Measurements from ENCODE around the gene DLGAP1.

The DLGAP1 gene

DNA sequence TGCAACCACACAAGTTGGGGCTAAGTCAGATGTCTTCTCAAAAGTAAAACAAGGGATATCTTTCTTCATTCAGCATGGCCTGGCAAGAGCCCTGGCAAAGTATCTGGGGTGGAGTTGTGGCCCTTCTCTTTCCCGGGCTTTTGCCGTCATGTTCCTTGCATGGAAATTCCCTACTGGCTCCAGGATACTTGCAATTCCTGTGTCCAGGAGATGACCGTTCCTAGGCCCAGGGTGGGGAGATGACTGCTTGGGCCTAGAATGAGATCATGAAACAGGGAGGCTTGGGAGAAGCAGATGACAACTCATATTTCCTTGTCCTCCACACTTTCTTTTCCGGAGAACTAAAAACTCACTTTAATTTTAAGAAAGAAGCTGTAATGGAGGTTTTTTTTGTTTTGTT lies 944.2 kb downstream of the DLGAP1 start:
- DNase-seq (ENCODE audit: extremely low read depth, insufficient read length): no peak
- Histone ChIP-seq H3K4me3 (replicated peaks; ENCODE audit: low read depth, low read length) (no peak overlapping the region), H3K27me3 (replicated peaks; ENCODE audit: control insufficient read depth, insufficient read depth, low read length) (no peaks in the 10 kb centered on the region), H3K36me3 (ENCODE audit: control insufficient read depth, insufficient read depth, low read length) (no peaks in the 10 kb centered on the region)
- TF ChIP-seq, protein P1, sequence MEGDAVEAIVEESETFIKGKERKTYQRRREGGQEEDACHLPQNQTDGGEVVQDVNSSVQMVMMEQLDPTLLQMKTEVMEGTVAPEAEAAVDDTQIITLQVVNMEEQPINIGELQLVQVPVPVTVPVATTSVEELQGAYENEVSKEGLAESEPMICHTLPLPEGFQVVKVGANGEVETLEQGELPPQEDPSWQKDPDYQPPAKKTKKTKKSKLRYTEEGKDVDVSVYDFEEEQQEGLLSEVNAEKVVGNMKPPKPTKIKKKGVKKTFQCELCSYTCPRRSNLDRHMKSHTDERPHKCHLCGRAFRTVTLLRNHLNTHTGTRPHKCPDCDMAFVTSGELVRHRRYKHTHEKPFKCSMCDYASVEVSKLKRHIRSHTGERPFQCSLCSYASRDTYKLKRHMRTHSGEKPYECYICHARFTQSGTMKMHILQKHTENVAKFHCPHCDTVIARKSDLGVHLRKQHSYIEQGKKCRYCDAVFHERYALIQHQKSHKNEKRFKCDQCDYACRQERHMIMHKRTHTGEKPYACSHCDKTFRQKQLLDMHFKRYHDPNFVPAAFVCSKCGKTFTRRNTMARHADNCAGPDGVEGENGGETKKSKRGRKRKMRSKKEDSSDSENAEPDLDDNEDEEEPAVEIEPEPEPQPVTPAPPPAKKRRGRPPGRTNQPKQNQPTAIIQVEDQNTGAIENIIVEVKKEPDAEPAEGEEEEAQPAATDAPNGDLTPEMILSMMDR (IDR thresholded peaks at IDR 0.05; ENCODE audit: insufficient read depth, low read length, poor library complexity, severe bottlenecking): no peak

DNA sequence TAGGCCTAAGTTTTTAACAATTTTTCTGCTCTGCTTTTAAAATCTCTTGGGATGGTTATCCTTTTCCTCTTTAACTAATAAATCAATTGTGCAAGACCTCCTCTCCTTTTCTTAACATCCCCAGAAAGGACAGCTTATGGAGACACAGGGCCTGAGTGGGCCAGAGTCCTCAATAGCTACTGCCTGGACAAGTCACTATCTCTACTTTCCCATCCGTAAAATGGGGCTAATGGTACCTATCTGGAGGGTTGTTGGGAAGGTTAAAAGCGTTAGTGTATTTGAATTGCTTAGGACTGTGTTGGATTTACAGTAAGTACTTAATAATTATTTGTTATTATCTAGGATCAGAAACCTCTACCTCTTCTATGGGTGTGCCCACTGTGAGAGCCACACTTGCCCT lies 945.1 kb downstream of the DLGAP1 start:
- no peaks in the 10 kb centered on the region for H3K36me3 ChIP-seq (ENCODE audit: control insufficient read depth, insufficient read depth, low read length)
- H3K4me3 ChIP-seq (replicated peaks; ENCODE audit: low read depth, low read length): no peak overlapping the region
- no peak for DNase-seq (ENCODE audit: extremely low read depth, insufficient read length)
- TF ChIP-seq, protein P1 (IDR thresholded peaks at IDR 0.05; ENCODE audit: insufficient read depth, low read length, poor library complexity, severe bottlenecking): no peak
- H3K27me3 ChIP-seq (replicated peaks; ENCODE audit: control insufficient read depth, insufficient read depth, low read length): no peaks in the 10 kb centered on the region

DNA sequence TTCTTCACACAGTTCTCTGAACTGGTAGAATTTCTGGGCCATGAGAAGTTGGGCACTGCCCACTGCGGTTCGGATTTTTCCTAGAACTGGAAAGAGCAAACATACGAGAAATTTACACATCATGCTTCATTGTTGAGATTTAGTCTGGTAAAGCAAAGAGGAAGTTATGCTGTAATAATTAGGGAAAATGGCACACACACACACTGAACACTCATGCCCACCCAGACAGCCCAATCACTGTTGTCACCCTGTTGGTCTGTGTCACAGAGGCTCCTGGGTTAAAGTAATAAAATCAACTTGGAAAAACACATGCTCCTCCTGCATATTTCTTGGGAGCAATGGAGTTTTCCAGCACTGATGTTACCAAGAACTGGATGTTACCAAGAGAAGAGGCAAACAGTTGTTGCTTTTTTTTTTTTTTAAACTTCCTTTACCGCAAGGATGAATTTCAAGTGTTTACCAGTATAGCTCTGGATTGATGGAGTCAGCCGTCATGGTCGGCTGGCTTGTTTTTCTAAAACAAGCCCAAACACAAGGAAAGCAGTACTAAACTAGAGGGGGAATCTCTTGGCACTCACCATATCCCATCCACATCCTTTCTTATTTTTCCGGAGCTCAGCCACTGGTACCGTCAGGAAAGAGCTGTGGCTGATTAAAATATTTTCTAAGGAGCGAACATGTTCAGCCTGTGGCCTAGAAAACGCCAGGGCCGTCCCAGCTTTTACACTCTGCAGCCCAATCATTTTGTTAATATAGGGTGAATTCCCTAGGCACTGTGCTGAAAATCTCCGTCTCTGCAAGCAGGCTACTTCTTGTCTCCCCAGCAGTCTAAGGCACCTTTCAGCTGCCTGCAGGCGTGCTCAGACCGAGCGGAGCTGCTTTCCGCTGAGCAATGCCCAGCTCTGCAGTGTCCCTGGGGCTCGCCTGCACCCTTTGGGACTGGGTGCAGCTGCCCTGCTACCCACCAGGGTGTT lies 946.2 kb downstream of the DLGAP1 start:
- Histone ChIP-seq H3K27me3 (replicated peaks; ENCODE audit: control insufficient read depth, insufficient read depth, low read length) (no peaks in the 10 kb centered on the region; the same call in 1 of the 2 replicates), H3K4me3 (replicated peaks; ENCODE audit: low read depth, low read length) (no peak overlapping the region), H3K36me3 (ENCODE audit: control insufficient read depth, insufficient read depth, low read length) (no peaks in the 10 kb centered on the region)
- TF ChIP-seq, protein P1 (IDR thresholded peaks at IDR 0.05; ENCODE audit: insufficient read depth, low read length, poor library complexity, severe bottlenecking): no peak
- DNase-seq (ENCODE audit: extremely low read depth, insufficient read length): no peak

DNA sequence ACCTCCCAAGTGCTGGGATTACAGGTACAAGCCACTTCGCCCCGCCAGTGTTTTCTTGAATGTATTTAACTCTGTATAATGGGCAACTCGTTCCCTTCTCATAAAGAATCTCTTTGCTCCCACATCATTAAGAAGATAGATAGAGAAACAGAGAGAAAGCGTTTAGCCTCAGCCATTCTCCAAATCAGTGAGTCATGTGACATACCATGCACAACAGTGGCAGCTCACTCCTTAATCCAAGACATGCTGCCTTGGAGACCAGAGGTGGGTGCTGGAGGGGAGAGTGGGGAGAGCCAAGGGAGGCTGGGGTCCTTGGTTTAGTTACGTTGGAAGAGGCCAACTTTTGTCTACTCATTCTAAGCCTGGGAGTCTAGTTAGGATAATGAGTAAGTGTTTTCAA lies 950.5 kb downstream of the DLGAP1 start:
- TF ChIP-seq, protein P1 (IDR thresholded peaks at IDR 0.05; ENCODE audit: insufficient read depth, low read length, poor library complexity, severe bottlenecking): no peak
- Histone ChIP-seq H3K27me3 (replicated peaks; ENCODE audit: control insufficient read depth, insufficient read depth, low read length) (no peaks in the 10 kb centered on the region; the same call in none of the 2 replicates), H3K36me3 (ENCODE audit: control insufficient read depth, insufficient read depth, low read length) (no peaks in the 10 kb centered on the region), H3K4me3 (replicated peaks; ENCODE audit: low read depth, low read length) (no peak overlapping the region)
- DNase-seq (ENCODE audit: extremely low read depth, insufficient read length): no peak

DNA sequence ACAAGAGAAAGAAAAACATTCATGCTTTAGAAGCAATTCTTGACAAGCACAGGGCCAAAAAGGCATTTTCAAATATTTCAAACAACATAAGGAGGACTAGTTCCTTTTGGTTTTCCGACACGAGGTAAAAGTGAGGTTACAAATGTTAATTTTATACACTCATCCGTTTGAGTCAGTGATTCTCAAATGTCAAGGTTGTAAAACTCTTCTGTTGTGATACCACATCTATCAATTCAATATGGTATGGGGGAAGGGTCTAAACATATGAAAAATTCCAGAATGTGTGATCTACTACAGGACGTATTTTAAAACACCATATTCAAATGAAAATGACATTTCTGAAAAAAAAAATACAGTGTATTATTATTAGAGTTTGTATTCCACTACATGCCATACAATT lies 952.5 kb downstream of the DLGAP1 start:
- no peak for DNase-seq (ENCODE audit: extremely low read depth, insufficient read length)
- Histone ChIP-seq H3K4me3 (replicated peaks; ENCODE audit: low read depth, low read length) (no peak overlapping the region), H3K36me3 (ENCODE audit: control insufficient read depth, insufficient read depth, low read length) (no peaks in the 10 kb centered on the region), H3K27me3 (replicated peaks; ENCODE audit: control insufficient read depth, insufficient read depth, low read length) (no peaks in the 10 kb centered on the region; the same call in none of the 2 replicates)
- TF ChIP-seq, protein P1 (IDR thresholded peaks at IDR 0.05; ENCODE audit: insufficient read depth, low read length, poor library complexity, severe bottlenecking): no peak

Measured in GM06990 (cell line).